ENCODE data around the gene C19orf85. TPM values are rescaled to one million over a fixed set of nuclear protein-coding genes. Genes with fewer than 3 reads are reported as not detected.

The C19orf85 gene
- total and polyA plus RNA-seq, 4 donors: not detected

DNA sequence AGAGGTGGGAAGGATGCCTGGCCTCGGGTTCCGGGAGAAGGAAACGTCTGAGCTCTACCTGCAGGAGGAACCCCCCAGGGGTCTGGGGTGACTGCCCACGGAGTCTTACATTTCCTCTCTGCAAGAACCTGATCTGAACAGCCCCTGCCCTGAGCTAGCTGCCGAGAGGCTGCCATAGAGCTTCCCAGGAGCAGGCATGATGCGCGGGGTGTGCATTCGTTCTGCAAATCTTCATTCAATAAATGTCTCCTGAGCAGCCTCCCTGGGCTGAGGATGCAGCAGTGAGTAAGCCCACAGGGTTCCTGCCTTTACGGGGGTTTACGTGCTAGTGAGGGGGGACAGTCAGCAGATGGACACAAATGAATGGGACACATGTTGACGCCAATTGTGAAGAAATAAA, 19.9 kb downstream of the C19orf85 start (continued):
- TF ChIP-seq, protein P1, sequence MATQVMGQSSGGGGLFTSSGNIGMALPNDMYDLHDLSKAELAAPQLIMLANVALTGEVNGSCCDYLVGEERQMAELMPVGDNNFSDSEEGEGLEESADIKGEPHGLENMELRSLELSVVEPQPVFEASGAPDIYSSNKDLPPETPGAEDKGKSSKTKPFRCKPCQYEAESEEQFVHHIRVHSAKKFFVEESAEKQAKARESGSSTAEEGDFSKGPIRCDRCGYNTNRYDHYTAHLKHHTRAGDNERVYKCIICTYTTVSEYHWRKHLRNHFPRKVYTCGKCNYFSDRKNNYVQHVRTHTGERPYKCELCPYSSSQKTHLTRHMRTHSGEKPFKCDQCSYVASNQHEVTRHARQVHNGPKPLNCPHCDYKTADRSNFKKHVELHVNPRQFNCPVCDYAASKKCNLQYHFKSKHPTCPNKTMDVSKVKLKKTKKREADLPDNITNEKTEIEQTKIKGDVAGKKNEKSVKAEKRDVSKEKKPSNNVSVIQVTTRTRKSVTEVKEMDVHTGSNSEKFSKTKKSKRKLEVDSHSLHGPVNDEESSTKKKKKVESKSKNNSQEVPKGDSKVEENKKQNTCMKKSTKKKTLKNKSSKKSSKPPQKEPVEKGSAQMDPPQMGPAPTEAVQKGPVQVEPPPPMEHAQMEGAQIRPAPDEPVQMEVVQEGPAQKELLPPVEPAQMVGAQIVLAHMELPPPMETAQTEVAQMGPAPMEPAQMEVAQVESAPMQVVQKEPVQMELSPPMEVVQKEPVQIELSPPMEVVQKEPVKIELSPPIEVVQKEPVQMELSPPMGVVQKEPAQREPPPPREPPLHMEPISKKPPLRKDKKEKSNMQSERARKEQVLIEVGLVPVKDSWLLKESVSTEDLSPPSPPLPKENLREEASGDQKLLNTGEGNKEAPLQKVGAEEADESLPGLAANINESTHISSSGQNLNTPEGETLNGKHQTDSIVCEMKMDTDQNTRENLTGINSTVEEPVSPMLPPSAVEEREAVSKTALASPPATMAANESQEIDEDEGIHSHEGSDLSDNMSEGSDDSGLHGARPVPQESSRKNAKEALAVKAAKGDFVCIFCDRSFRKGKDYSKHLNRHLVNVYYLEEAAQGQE (IDR thresholded peaks at IDR 0.05): no peak
- TF ChIP-seq SP1 (IDR thresholded peaks at IDR 0.05) (no peak), HNF4A (conservative IDR thresholded peaks at IDR 0.05) (no peak), TAF1 (conservative IDR thresholded peaks at IDR 0.05) (no peak), RAD21 (IDR thresholded peaks at IDR 0.05) (no peak), NR2F2 (IDR thresholded peaks at IDR 0.05) (no peak), GABPA (IDR thresholded peaks at IDR 0.05 in 1 of 2, conservative IDR thresholded peaks at IDR 0.05 in 1 of 2) (no peak)

GRCh38 chr19:55443824-55444480, 20.6 kb downstream of the C19orf85 start:
- H3K27ac ChIP-seq (ENCODE audit: low read depth in 1 of 2, low read length in 2 of 2): no peak overlapping the region
- peak; percentile 72 for DNase-seq (ENCODE audit: low spot score)

More at GRCh38 chr19:55443824-55444480, 20.6 kb downstream of the C19orf85 start:
- H3K27me3 ChIP-seq (ENCODE audit: control insufficient read depth in 4 of 4, insufficient read depth in 4 of 4, low read length in 3 of 4): peaks cover 10 to 16% (median 13%) of the 10 kb centered on the region in 4 donors
- WGBS: 27% methylated on average over 18 of the region's 18 CpGs
- H3K4me3 ChIP-seq (ENCODE audit: low read depth in 1 of 3, low read length in 3 of 3): no peak overlapping the region
- H3K4me1 ChIP-seq (ENCODE audit: control insufficient read depth in 4 of 4, insufficient read depth in 4 of 4, low read length in 3 of 4): peaks cover 0 to 3% (median 1%) of the 10 kb centered on the region in 4 donors
- no peak overlapping the region for H3K9ac ChIP-seq (ENCODE audit: low read depth in 1 of 2, low read length in 2 of 2)
- H3K9me3 ChIP-seq (ENCODE audit: control insufficient read depth in 4 of 4, low read length in 3 of 4): peaks cover 0 to 2% (median under 1%) of the 10 kb centered on the region in 4 donors
- no peak for TF ChIP-seq NR2F2 (IDR thresholded peaks at IDR 0.05)
- TF ChIP-seq, protein P1 (IDR thresholded peaks at IDR 0.05): no peak
- TF ChIP-seq SP1 (IDR thresholded peaks at IDR 0.05): no peak
- no peak for TF ChIP-seq GABPA (IDR thresholded peaks at IDR 0.05 in 1 of 2, conservative IDR thresholded peaks at IDR 0.05 in 1 of 2)
- no peak for TF ChIP-seq JUND (IDR thresholded peaks at IDR 0.05)
- no peak for TF ChIP-seq ZBTB33 (IDR thresholded peaks at IDR 0.05)
- no peak for TF ChIP-seq RXRA (IDR thresholded peaks at IDR 0.05)
- no peak for TF ChIP-seq RAD21 (IDR thresholded peaks at IDR 0.05)
- no peak for TF ChIP-seq FOXA2 (IDR thresholded peaks at IDR 0.05)
- no peaks in the 10 kb centered on the region for H3K36me3 ChIP-seq (ENCODE audit: control insufficient read depth in 4 of 4, insufficient read depth in 3 of 4, low read depth in 1 of 4, low read length in 3 of 4)

Data from liver (tissue), 9 donors.